Caco-2 (cell line): ENCODE measurements around the gene PELI2. TPM values are rescaled to one million over a fixed set of nuclear protein-coding genes. Genes with fewer than 3 reads are reported as not detected.

Source experiments
- BruUV-seq: library from RNA; stranded (reverse); fragments of 400-500 nt; replicated peaks from 2 replicates; lab custom pipeline; 2021; lab: Mats Ljungman, UMichigan
- CTCF ChIA-PET: fragments of 300-600 bp; sonication (Branson Sonifier 250); formaldehyde crosslinking; loops from one replicate; lab custom pipeline; 2022; ENCODE audit warnings: antibody characterized with exemption; lab: Charles Lee
- POLR2A ChIA-PET: fragments of 300-600 bp; sonication (Branson Sonifier 250); formaldehyde crosslinking; loops from one replicate; lab custom pipeline; 2022; ENCODE audit warnings: antibody characterized with exemption; lab: Charles Lee
- DNase-seq, 2 experiments: peaks; one replicate each; pipeline versions ENCODE4 v3.0.0 to v3.0.0-alpha.2; 2020 to 2022
- H3K27me3 ChIP-seq: replicated peaks from 2 replicates; pipeline ENCODE4 v1.6.0; 2011; ENCODE audit warnings: low read length; ENCODE audit not compliant: control insufficient read depth, insufficient read depth
- H3K36me3 ChIP-seq: 2 replicates; pipeline ENCODE4 v1.5.1; 2011; ENCODE audit warnings: low read length; ENCODE audit not compliant: control insufficient read depth, insufficient read depth
- H3K4me1 ChIP-seq: fragments of 250-450 bp; sonication (Bioruptor Pico); 2 replicates; pipeline ENCODE4 v1.5.1; 2020; ENCODE audit warnings: mild to moderate bottlenecking
- H3K4me3 ChIP-seq: 2 replicates; pipeline ENCODE4 v1.5.1; 2011; ENCODE audit warnings: low read depth, mild to moderate bottlenecking, control low read depth, low read length
- H3K9me3 ChIP-seq: fragments of 250-450 bp; sonication (Bioruptor Pico); 2 replicates; pipeline ENCODE4 v1.5.1; 2020; ENCODE audit warnings: mild to moderate bottlenecking, moderate library complexity
- H3K27ac Mint-ChIP-seq: one replicate; pipeline ENCODE4 v1.8.0; 2022; ENCODE audit warnings: mixed read lengths; ENCODE audit not compliant: unreplicated experiment
- H3K27me3 Mint-ChIP-seq: one replicate; pipeline ENCODE4 v1.8.0; 2022; ENCODE audit warnings: mixed read lengths; ENCODE audit not compliant: insufficient read depth, unreplicated experiment
- H3K36me3 Mint-ChIP-seq: one replicate; pipeline ENCODE4 v1.8.0; 2022; ENCODE audit warnings: mild to moderate bottlenecking, mixed read lengths; ENCODE audit not compliant: insufficient read depth, unreplicated experiment
- H3K4me1 Mint-ChIP-seq: one replicate; pipeline ENCODE4 v1.8.0; 2022; ENCODE audit warnings: low read depth, mixed read lengths; ENCODE audit not compliant: unreplicated experiment
- H3K4me3 Mint-ChIP-seq: one replicate; pipeline ENCODE4 v1.8.0; 2022; ENCODE audit warnings: mild to moderate bottlenecking, moderate library complexity, mixed read lengths; ENCODE audit not compliant: unreplicated experiment
- H3K9me3 Mint-ChIP-seq: one replicate; pipeline ENCODE4 v1.8.0; 2022; ENCODE audit warnings: mixed read lengths; ENCODE audit not compliant: unreplicated experiment
- CTCF ChIP-seq, 2 experiments: fragments of 200-600 bp in 1 of 2; IDR thresholded peaks; 1 replicate in 1 of 2; 2 replicates in 1 of 2; pipeline versions ENCODE4 v1.5.1 to v1.8.0; 2011 to 2022; ENCODE audit warnings: antibody characterized with exemption in 1 of 2, control low read depth in 1 of 2, inconsistent platforms in 1 of 2, low read depth in 1 of 2, low read length in 1 of 2, mild to moderate bottlenecking in 1 of 2, moderate library complexity in 1 of 2; ENCODE audit not compliant: insufficient read depth in 1 of 2, severe bottlenecking in 1 of 2, unreplicated experiment in 1 of 2
- intact Hi-C: fragments of 100-400 bp; cut with micrococcal nuclease; formaldehyde crosslinking; loops from one replicate; pipeline ENCODE4 v1.10.0; 2022; ENCODE audit not compliant: unreplicated experiment
- total RNA-seq: library from RNA; stranded (reverse); gene quantifications from 2 replicates; pipeline ENCODE4 v1.2.3, GENCODE V29; 2022

Gene PELI2
- total RNA-seq, 1 experiment from 2014 or later, result 8.5 TPM

- Mint-ChIP-seq H3K9me3 (no peaks in the 10 kb centered on the region), H3K27me3 (peaks cover 2% of the 10 kb centered on the region), H3K36me3 (no peaks in the 10 kb centered on the region), H3K4me1 (no peaks in the 10 kb centered on the region), H3K27ac (no peak overlapping the region), H3K4me3 (no peak overlapping the region)
- intact Hi-C loops, result no loop called here
- CTCF ChIA-PET, result no interaction called here
- POLR2A ChIA-PET, result no interaction called here
- BruUV-seq, result no TSS peak
- Histone ChIP-seq H3K4me1 (no peaks in the 10 kb centered on the region), H3K9me3 (no peaks in the 10 kb centered on the region), H3K4me3 (no peak overlapping the region), H3K27me3 (no peaks in the 10 kb centered on the region), H3K36me3 (no peaks in the 10 kb centered on the region)
- no peak for TF ChIP-seq CTCF (IDR thresholded peaks at IDR 0.05; ENCODE audit: insufficient read depth in 1 of 2, low read depth in 1 of 2, low read length in 1 of 2, severe bottlenecking in 1 of 2, unreplicated experiment in 1 of 2)
- DNase-seq, result no peak
Observed at GRCh38 chr14:56131004-56131864, 13.0 kb downstream of the PELI2 start.

- Mint-ChIP-seq H3K27ac (no peak overlapping the region), H3K4me3 (no peak overlapping the region), H3K36me3 (no peaks in the 10 kb centered on the region), H3K9me3 (no peaks in the 10 kb centered on the region), H3K27me3 (peaks cover 6% of the 10 kb centered on the region), H3K4me1 (no peaks in the 10 kb centered on the region)
- no peaks in the 10 kb centered on the region for H3K36me3 ChIP-seq
- no peaks in the 10 kb centered on the region for H3K9me3 ChIP-seq
- POLR2A ChIA-PET, result no interaction called here
- intact Hi-C loops, result no loop called here
- no TSS peak for BruUV-seq
- no peaks in the 10 kb centered on the region for H3K27me3 ChIP-seq
- DNase-seq, result no peak
- H3K4me1 ChIP-seq, result no peaks in the 10 kb centered on the region
- CTCF ChIA-PET, result no interaction called here
- TF ChIP-seq CTCF (IDR thresholded peaks at IDR 0.05; ENCODE audit: insufficient read depth in 1 of 2, low read depth in 1 of 2, low read length in 1 of 2, severe bottlenecking in 1 of 2, unreplicated experiment in 1 of 2), result no peak
- no peak overlapping the region for H3K4me3 ChIP-seq
Observed at GRCh38 chr14:56131865-56132833, 13.9 kb downstream of the PELI2 start.

GRCh38 chr14:56133547-56133946, 15.3 kb downstream of the PELI2 start:
- intact Hi-C loops, result no loop called here
- DNase-seq, result no peak

More at GRCh38 chr14:56133547-56133946, 15.3 kb downstream of the PELI2 start:
- Histone ChIP-seq H3K9me3 (no peaks in the 10 kb centered on the region), H3K4me3 (no peak overlapping the region), H3K27me3 (no peaks in the 10 kb centered on the region), H3K36me3 (no peaks in the 10 kb centered on the region), H3K4me1 (no peaks in the 10 kb centered on the region)
- no peak overlapping the region for H3K27ac Mint-ChIP-seq
- POLR2A ChIA-PET, result no interaction called here
- CTCF ChIA-PET, result no interaction called here
- H3K36me3 Mint-ChIP-seq, result no peaks in the 10 kb centered on the region
- no peak overlapping the region for H3K4me3 Mint-ChIP-seq
- H3K9me3 Mint-ChIP-seq, result no peaks in the 10 kb centered on the region
- TF ChIP-seq CTCF (IDR thresholded peaks at IDR 0.05; ENCODE audit: insufficient read depth in 1 of 2, low read depth in 1 of 2, low read length in 1 of 2, severe bottlenecking in 1 of 2, unreplicated experiment in 1 of 2), result no peak
- BruUV-seq, result no TSS peak
- no peaks in the 10 kb centered on the region for H3K4me1 Mint-ChIP-seq
- peaks cover 6% of the 10 kb centered on the region for H3K27me3 Mint-ChIP-seq
